ENCODE measurements around the gene PGLYRP3.

Gene PGLYRP3

GRCh38 chr1:153260585-153261280 is 52.0 kb downstream of the PGLYRP3 start:
- DNase-seq (ENCODE audit: low read depth), result no peak

- DNase-seq (ENCODE audit: low read depth), result no peak
Measured at GRCh38 chr1:153259387-153259786, 53.4 kb downstream of the PGLYRP3 start, which contains the start of gene LORICRIN. Gene LORICRIN, plus strand, starts transcription at chr1:153259687. Its CDS starts 1,263 bp downstream, at chr1:153260950.

- DNase-seq (ENCODE audit: low read depth), result no peak
Measured at GRCh38 chr1:153253693-153254092, 59.1 kb downstream of the PGLYRP3 start.

GRCh38 chr1:153253076-153253475 is 59.7 kb downstream of the PGLYRP3 start:
- DNase-seq (ENCODE audit: low read depth), result no peak

GRCh38 chr1:153251988-153252387 is 60.8 kb downstream of the PGLYRP3 start:
- no peak for DNase-seq (ENCODE audit: low read depth)

- no peak for DNase-seq (ENCODE audit: low read depth)
Measured at GRCh38 chr1:153251562-153251961, 61.2 kb downstream of the PGLYRP3 start.

- no peak for DNase-seq (ENCODE audit: low read depth)
Measured at GRCh38 chr1:153251087-153251486, 61.7 kb downstream of the PGLYRP3 start.

- no peak for DNase-seq (ENCODE audit: low read depth)
Measured at GRCh38 chr1:153250166-153250565, 62.6 kb downstream of the PGLYRP3 start.

GRCh38 chr1:153248176-153248879 is 64.4 kb downstream of the PGLYRP3 start:
- no peak for DNase-seq (ENCODE audit: low read depth)
